Breast epithelium (tissue), 4 donors: ENCODE results near the gene EVL. TPM values are rescaled to one million over a fixed set of nuclear protein-coding genes. Genes with fewer than 3 reads are reported as not detected.
A peak's percentile ranks its signal among the peaks of the same experiment; 100 is the strongest.

Experiments used
- DNase-seq, 2 donors: peaks; one replicate each; pipeline ENCODE4 v3.0.0-alpha.2; 2019; ENCODE audit warnings: low spot score in 2 of 2
- H3K27ac ChIP-seq, 2 donors: fragments of 200-600 bp; sonication (generic) in 1 of 2; one replicate each; pipeline ENCODE4 v1.5.1; 2016 to 2019; ENCODE audit warnings: mild to moderate bottlenecking in 1 of 2
- H3K27me3 ChIP-seq, 2 donors: fragments of 200-600 bp; sonication (generic) in 1 of 2; one replicate each; pipeline versions ENCODE4 v1.5.1 to v1.6.0; 2017 to 2019; ENCODE audit warnings: control low read depth in 1 of 2, mild to moderate bottlenecking in 1 of 2
- H3K36me3 ChIP-seq: fragments of 200-600 bp; one replicate; pipeline ENCODE4 v1.5.1; 2019
- H3K4me1 ChIP-seq, 2 donors: fragments of 200-600 bp; sonication (generic); one replicate each; pipeline ENCODE4 v1.5.1; 2016 to 2019; ENCODE audit warnings: control low read depth in 1 of 2
- H3K4me3 ChIP-seq, 3 donors: fragments of 200-600 bp; sonication (generic); 1 replicate in 2 of 3; 2 replicates in 1 of 3; pipeline ENCODE4 v1.5.1; 2016 to 2019; ENCODE audit warnings: mild to moderate bottlenecking in 3 of 3, moderate library complexity in 2 of 3
- H3K9me3 ChIP-seq, 2 donors: fragments of 200-600 bp; sonication (generic) in 1 of 2; one replicate each; pipeline ENCODE4 v1.5.1; 2016 to 2019; ENCODE audit warnings: control low read depth in 1 of 2
- CTCF ChIP-seq, 3 donors: fragments of 450-650 bp; IDR thresholded peaks; one replicate each; pipeline ENCODE4 v1.5.1; 2016 to 2017; ENCODE audit warnings: antibody characterized with exemption in 3 of 3, mild to moderate bottlenecking in 3 of 3, moderate library complexity in 3 of 3
- POLR2A ChIP-seq: fragments of 450-650 bp; IDR thresholded peaks from one replicate; pipeline ENCODE4 v1.6.1; 2016; ENCODE audit warnings: antibody characterized with exemption, mild to moderate bottlenecking, moderate library complexity
- POLR2AphosphoS5 ChIP-seq, 3 donors: sonication (generic); formaldehyde crosslinking; IDR thresholded peaks; one replicate each; pipeline ENCODE4 v1.6.1; 2017; ENCODE audit warnings: antibody characterized with exemption in 3 of 3
- intact Hi-C: fragments of 100-400 bp; cut with DNase I; formaldehyde crosslinking; loops from one replicate; pipeline ENCODE4 v1.15.1; 2023; ENCODE audit warnings: low total_unique reads
- total RNA-seq, 3 donors: library from RNA; depleted of rRNA; stranded (reverse); fragments of >200 nt; gene quantifications; one replicate each; pipeline ENCODE4 v1.1.0, GENCODE V29; 2016

EVL gene
- total RNA-seq, 3 donors from 2014 or later, result 50.7 to 116 (median 107) TPM

DNA sequence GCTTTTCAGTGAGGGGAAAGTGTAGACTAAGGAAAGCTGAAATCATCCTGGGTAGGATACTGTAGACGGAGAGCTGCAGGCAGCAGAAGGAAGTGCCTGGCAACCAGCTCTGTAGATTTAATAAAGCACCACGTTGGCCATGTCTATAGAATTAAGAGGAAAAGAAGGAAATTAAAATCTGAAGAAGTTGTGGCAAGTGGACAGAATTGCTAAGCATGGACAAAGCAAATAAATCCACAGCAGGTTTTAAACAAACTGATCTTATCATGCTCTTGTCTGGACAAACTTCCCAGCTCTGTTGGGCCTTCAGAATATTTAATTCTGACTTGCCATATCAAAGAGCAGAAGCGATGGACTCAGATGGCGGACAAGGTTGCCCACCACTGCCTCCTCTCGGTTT lies 27.2 kb upstream of the EVL start:
- Histone ChIP-seq H3K27me3 (no peaks in the 10 kb centered on the region), H3K36me3 (no peaks in the 10 kb centered on the region), H3K4me3 (no peak overlapping the region), H3K9me3 (no peaks in the 10 kb centered on the region), H3K4me1 (peaks cover 0 to under 1% of the 10 kb centered on the region in 2 donors), H3K27ac (peak overlapping the region; percentile 30 to 50)
- TF ChIP-seq POLR2AphosphoS5 (IDR thresholded peaks at IDR 0.05), result no peak
- no peak for TF ChIP-seq POLR2A
- TF ChIP-seq CTCF (IDR thresholded peaks at IDR 0.05), result no peak
- intact Hi-C loops, result no loop called here
- no peak for DNase-seq

- Histone ChIP-seq H3K36me3 (no peaks in the 10 kb centered on the region), H3K4me3 (no peak overlapping the region), H3K9me3 (no peaks in the 10 kb centered on the region), H3K4me1 (no peaks in the 10 kb centered on the region), H3K27ac (peak overlapping the region; percentile 14 to 64), H3K27me3 (no peaks in the 10 kb centered on the region)
- TF ChIP-seq POLR2AphosphoS5 (IDR thresholded peaks at IDR 0.05), result no peak
- no peak for TF ChIP-seq CTCF (IDR thresholded peaks at IDR 0.05)
- TF ChIP-seq POLR2A, result no peak
- intact Hi-C loops, result no loop called here
- no peak for DNase-seq
Observed at GRCh38 chr14:100039903-100040302, 25.3 kb upstream of the EVL start.

DNA sequence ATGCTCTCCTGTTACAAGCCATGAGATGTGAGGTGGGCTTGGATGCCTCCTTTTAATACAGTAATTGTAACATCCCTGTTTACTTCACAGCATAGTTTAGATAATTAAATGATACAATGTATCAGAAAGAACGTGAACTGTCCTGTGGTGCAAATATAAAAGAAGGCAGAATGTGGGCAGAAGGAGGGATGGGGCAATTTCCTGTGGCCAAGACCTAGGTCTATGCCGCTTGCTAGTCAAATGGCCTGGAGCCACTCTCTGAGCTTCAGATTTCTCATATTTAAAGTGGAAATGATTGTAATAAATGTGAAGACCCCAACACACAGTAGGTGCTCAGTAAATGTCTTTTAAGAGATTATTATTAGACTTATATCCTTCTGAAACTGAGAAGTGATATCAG lies 24.0 kb upstream of the EVL start:
- H3K27ac ChIP-seq, result peak overlapping the region in 1 of 2 donors; percentile 38
- H3K27me3 ChIP-seq, result no peaks in the 10 kb centered on the region
- DNase-seq, result no peak
- H3K4me1 ChIP-seq, result peaks cover 0 to 5% of the 10 kb centered on the region in 2 donors
- no peak overlapping the region for H3K4me3 ChIP-seq
- no peaks in the 10 kb centered on the region for H3K9me3 ChIP-seq
- intact Hi-C loops, result no loop called here
- no peaks in the 10 kb centered on the region for H3K36me3 ChIP-seq
- TF ChIP-seq POLR2A (no peak), POLR2AphosphoS5 (IDR thresholded peaks at IDR 0.05) (no peak), CTCF (IDR thresholded peaks at IDR 0.05) (no peak)

- Histone ChIP-seq H3K9me3 (no peaks in the 10 kb centered on the region), H3K27ac (no peak overlapping the region), H3K36me3 (no peaks in the 10 kb centered on the region), H3K27me3 (no peaks in the 10 kb centered on the region), H3K4me3 (no peak overlapping the region), H3K4me1 (peaks cover 0 to 5% of the 10 kb centered on the region in 2 donors)
- DNase-seq, result no peak
- intact Hi-C loops, result no loop called here
- TF ChIP-seq POLR2A (no peak), POLR2AphosphoS5 (IDR thresholded peaks at IDR 0.05) (no peak), CTCF (IDR thresholded peaks at IDR 0.05) (no peak)
Observed at GRCh38 chr14:100042286-100042685, 22.9 kb upstream of the EVL start.

DNA sequence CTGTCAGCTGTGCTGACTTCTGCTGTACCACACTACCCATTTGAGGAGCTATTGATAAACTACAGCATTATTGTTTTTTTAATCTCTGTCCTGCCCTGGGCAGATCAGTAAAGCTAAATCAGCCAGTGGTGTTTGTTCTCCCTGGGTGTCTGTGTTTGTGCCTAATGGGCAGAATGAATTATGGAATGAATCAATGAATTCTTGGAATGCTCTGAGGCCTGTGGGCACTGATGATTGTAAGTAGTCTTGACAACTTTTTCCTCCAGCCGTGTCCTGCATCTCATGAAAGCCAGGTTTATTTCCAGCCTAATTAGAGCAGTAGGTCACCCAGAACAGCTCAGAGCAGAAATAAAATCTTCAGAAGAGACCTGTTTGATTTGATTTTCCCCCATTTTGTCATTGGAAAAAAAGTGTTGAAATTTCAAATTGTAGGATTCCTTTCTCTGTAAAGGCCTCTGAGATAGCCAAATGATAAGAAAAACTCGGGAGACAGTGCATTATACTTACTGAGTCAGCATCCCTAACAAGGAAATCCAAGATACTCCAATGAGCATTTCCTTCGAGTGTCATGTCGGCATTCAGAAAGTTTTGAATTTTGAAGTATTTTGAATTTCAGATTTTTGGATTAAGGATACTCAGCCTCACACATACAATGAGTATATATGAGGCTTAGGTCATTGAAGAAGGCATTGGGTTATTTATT lies 19.4 kb upstream of the EVL start:
- Histone ChIP-seq H3K4me1 (peaks cover 0 to 5% of the 10 kb centered on the region in 2 donors), H3K4me3 (no peak overlapping the region), H3K9me3 (no peaks in the 10 kb centered on the region), H3K27ac (peak overlapping the region; percentile 35 to 40), H3K36me3 (no peaks in the 10 kb centered on the region), H3K27me3 (no peaks in the 10 kb centered on the region)
- TF ChIP-seq CTCF (IDR thresholded peaks at IDR 0.05) (no peak), POLR2A (no peak)
- intact Hi-C loops, result loop anchor here (5.0 kb wide), 1 partner anchor 652 kb away; no protein-coding TSS in a partner anchor
- DNase-seq, result no peak
